ENCODE data around the gene CATSPER3.

Gene CATSPER3

GRCh38 chr5:135025730-135026644 is 58.3 kb downstream of the CATSPER3 start:
- Histone ChIP-seq H3K9ac (ENCODE audit: low read depth, low read length) (no peak overlapping the region), H3K36me3 (ENCODE audit: insufficient read depth, low read length) (no peaks in the 10 kb centered on the region), H3K9me3 (ENCODE audit: control insufficient read depth, insufficient read depth, low read length) (no peaks in the 10 kb centered on the region), H3K4me1 (ENCODE audit: insufficient read depth, low read length) (peaks cover 13% of the 10 kb centered on the region)

DNA sequence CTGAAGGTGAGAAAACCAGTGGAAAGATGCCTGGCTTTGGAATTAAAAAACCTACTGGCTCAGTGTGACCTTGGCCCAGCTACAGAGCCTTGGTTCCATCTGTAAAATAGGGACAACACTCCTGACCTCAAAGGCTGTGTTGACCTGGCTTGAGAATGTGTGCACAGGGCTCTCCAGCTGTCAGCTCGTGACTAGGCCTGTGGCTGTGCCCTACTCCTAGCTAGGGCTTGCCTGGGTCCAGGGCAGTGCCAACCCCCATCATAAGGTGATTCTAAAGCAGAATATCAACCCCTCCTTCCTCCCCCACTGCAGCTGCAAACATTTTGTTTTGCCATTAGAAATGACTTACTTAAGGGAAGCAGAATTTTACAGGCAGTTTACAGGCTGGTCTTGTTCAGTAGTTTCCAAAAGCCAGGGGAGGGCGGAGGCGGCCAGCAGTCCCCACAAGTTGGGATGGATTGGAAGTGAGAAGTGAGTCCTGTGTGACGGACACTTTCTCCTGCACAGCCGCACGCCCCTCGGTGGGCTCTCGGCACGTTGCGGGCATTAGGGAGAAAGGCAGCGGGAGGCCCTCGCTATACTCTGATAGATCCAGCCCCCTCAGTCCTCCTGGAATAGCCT is 59.0 kb downstream of the CATSPER3 start:
- H3K36me3 ChIP-seq (ENCODE audit: insufficient read depth, low read length), result no peaks in the 10 kb centered on the region
- H3K9ac ChIP-seq (ENCODE audit: low read depth, low read length), result no peak overlapping the region
- H3K4me1 ChIP-seq (ENCODE audit: insufficient read depth, low read length), result peaks cover 14% of the 10 kb centered on the region
- no peaks in the 10 kb centered on the region for H3K9me3 ChIP-seq (ENCODE audit: control insufficient read depth, insufficient read depth, low read length)

DNA sequence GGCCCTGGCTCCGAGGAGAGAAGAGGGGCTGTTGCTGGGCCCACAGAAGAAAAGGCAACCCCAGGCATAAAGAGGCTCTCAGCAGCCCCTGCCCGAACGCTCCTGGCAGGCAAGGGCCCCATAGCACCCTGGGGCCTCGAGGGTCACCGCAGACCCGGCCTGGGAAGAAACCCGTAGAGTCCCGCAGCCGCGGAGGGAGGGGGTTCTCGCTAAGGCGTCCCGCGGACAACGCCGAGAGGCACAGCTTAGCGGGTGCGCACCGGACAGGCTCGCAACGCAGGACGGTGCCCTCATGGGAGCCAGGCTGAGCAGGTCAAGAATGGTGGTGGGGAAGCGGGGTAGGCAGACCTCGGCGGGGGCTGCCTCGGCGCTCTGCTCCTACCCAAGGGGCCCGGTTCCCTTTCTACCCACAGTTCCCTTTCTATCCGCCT is 59.6 kb downstream of the CATSPER3 start:
- Histone ChIP-seq H3K9me3 (ENCODE audit: control insufficient read depth, insufficient read depth, low read length) (no peaks in the 10 kb centered on the region), H3K9ac (ENCODE audit: low read depth, low read length) (peak overlapping the region; percentile 16; the same call in 1 of the 2 replicates), H3K36me3 (ENCODE audit: insufficient read depth, low read length) (no peaks in the 10 kb centered on the region), H3K4me1 (ENCODE audit: insufficient read depth, low read length) (peaks cover 20% of the 10 kb centered on the region)

- peak overlapping the region; percentile 16; the same call in 1 of the 2 replicates for H3K9ac ChIP-seq (ENCODE audit: low read depth, low read length)
- no peaks in the 10 kb centered on the region for H3K9me3 ChIP-seq (ENCODE audit: control insufficient read depth, insufficient read depth, low read length)
- H3K4me1 ChIP-seq (ENCODE audit: insufficient read depth, low read length), result peaks cover 20% of the 10 kb centered on the region
- H3K36me3 ChIP-seq (ENCODE audit: insufficient read depth, low read length), result no peaks in the 10 kb centered on the region
Observed at GRCh38 chr5:135027697-135028615, 60.2 kb downstream of the CATSPER3 start.

GRCh38 chr5:135028791-135029476 is 61.2 kb downstream of the CATSPER3 start:
- Histone ChIP-seq H3K9ac (ENCODE audit: low read depth, low read length) (peak overlapping the region; percentile 16; the same call in 1 of the 2 replicates), H3K9me3 (ENCODE audit: control insufficient read depth, insufficient read depth, low read length) (no peaks in the 10 kb centered on the region), H3K36me3 (ENCODE audit: insufficient read depth, low read length) (no peaks in the 10 kb centered on the region), H3K4me1 (ENCODE audit: insufficient read depth, low read length) (peaks cover 20% of the 10 kb centered on the region)

DNA sequence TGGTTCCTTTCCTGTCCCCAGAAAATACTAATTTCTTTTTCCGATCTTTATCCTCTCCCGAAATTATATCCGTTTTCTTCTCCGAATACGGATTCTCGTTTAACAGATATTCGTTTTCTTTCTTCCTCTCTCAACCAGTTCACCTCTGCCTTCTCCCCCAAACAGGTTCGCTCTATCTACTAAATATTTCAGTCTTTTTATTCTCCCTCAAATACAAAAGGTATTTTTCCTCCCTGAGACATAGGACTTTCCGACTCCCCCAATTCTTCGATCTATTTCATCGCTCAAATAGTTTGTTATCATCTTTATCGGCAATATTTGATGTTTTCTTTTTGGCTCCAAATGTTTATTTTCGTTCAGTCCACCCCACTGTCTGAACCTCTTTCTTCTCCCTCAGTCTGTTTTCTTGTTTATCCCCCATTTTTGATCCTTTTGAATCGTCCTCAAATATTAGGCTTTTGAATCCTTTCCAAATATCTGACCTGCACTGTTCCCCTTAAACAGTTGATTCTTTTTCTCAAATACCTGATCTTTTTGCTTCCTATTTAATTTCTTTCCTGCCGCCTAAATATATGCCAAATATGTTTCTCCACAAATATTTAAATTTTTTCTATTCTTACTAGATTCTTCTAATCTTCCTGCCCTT is 61.9 kb downstream of the CATSPER3 start:
- H3K36me3 ChIP-seq (ENCODE audit: insufficient read depth, low read length), result no peaks in the 10 kb centered on the region
- peak overlapping the region; percentile 16; the same call in 1 of the 2 replicates for H3K9ac ChIP-seq (ENCODE audit: low read depth, low read length)
- peaks cover 20% of the 10 kb centered on the region for H3K4me1 ChIP-seq (ENCODE audit: insufficient read depth, low read length)
- no peaks in the 10 kb centered on the region for H3K9me3 ChIP-seq (ENCODE audit: control insufficient read depth, insufficient read depth, low read length)

GRCh38 chr5:135030123-135030955 is 62.6 kb downstream of the CATSPER3 start:
- H3K9me3 ChIP-seq (ENCODE audit: control insufficient read depth, insufficient read depth, low read length), result no peaks in the 10 kb centered on the region
- H3K4me1 ChIP-seq (ENCODE audit: insufficient read depth, low read length), result peaks cover 17% of the 10 kb centered on the region
- H3K36me3 ChIP-seq (ENCODE audit: insufficient read depth, low read length), result no peaks in the 10 kb centered on the region
- H3K9ac ChIP-seq (ENCODE audit: low read depth, low read length), result peak overlapping the region; percentile 55; the same call in 1 of the 2 replicates

- Histone ChIP-seq H3K9ac (ENCODE audit: low read depth, low read length) (peak overlapping the region; percentile 55; the same call in 1 of the 2 replicates), H3K9me3 (ENCODE audit: control insufficient read depth, insufficient read depth, low read length) (no peaks in the 10 kb centered on the region), H3K36me3 (ENCODE audit: insufficient read depth, low read length) (no peaks in the 10 kb centered on the region), H3K4me1 (ENCODE audit: insufficient read depth, low read length) (peaks cover 14% of the 10 kb centered on the region)
Observed at GRCh38 chr5:135030956-135031812, 63.5 kb downstream of the CATSPER3 start.

DNA sequence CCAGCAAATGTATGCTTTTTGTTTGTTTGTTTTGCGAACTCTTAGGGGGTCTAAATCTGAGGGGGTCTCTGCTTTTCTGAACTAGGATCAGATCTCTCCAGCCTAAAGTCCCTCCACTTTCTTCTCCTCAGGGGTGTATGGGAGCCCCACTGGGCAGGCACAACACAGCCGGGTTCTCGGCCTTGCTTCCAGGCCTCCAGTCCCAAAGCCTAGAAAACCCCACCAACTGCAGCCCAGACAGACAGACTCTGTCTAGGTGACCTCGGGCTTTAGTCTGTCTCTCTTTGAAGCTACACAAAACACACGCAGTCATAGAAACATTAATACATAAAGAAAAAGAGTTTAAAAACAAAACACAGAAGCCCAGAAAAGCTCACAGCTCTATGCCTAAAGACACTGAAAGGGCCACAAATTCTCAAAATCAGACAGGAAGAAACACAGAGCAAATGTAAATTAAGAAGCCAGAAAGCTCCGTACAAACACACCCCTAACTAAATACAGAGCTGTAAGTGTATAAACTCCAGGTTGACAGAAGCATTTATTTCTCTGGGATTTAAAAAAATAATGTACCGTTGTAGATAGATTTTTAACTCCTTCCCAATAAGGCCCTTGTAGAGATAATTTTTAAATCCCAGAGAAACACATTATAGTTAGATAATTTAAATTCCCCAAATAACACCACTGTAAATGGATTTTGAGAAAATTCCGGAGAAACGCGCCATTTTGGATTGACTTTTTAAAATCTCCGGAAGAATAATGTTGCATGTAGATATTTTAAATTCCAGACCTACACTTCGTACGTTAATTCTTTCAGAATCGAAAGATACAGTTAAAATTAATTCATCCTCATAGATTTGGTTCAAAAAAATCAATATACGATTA is 64.3 kb downstream of the CATSPER3 start:
- H3K36me3 ChIP-seq (ENCODE audit: insufficient read depth, low read length), result no peaks in the 10 kb centered on the region
- peak overlapping the region; percentile 55; the same call in 1 of the 2 replicates for H3K9ac ChIP-seq (ENCODE audit: low read depth, low read length)
- peaks cover 14% of the 10 kb centered on the region for H3K4me1 ChIP-seq (ENCODE audit: insufficient read depth, low read length)
- no peaks in the 10 kb centered on the region for H3K9me3 ChIP-seq (ENCODE audit: control insufficient read depth, insufficient read depth, low read length)

- H3K9ac ChIP-seq (ENCODE audit: low read depth, low read length), result no peak overlapping the region; the same call in 1 of the 2 replicates
- H3K9me3 ChIP-seq (ENCODE audit: control insufficient read depth, insufficient read depth, low read length), result no peaks in the 10 kb centered on the region
- H3K4me1 ChIP-seq (ENCODE audit: insufficient read depth, low read length), result peaks cover 14% of the 10 kb centered on the region
- H3K36me3 ChIP-seq (ENCODE audit: insufficient read depth, low read length), result no peaks in the 10 kb centered on the region
Observed at GRCh38 chr5:135032695-135032998, 64.9 kb downstream of the CATSPER3 start.
